T-helper 9 cell (primary cell): ENCODE results near the gene GALK2.
"Not testable (repeated sequence)": the region's sequence is repeated elsewhere in the genome, so short reads cannot be mapped to it uniquely, and the experiment has no call there.

ENCODE experiments used
- DNase-seq: peaks from one replicate; pipeline ENCODE4 v3.0.0-alpha.2; 2020

Gene GALK2

DNA sequence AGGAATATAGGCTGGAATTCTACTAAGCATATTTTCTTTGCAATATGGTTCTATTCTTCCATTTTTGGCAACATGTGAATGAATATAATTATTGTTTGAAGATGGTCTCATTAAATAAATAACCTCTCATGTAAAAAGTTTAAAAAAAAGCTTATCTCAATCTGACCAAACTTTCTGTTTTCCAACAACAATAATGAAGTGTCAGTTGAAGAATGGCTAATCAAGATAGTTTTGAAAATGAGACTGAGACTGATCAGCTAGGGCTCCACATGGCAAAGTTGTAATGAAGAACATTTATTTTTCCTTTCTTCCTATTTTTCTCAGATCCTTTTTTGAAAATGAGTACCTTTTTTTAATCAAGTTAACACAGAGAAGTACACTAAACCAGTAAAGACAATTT lies 117.4 kb downstream of the GALK2 start:
- no peak for DNase-seq

DNA sequence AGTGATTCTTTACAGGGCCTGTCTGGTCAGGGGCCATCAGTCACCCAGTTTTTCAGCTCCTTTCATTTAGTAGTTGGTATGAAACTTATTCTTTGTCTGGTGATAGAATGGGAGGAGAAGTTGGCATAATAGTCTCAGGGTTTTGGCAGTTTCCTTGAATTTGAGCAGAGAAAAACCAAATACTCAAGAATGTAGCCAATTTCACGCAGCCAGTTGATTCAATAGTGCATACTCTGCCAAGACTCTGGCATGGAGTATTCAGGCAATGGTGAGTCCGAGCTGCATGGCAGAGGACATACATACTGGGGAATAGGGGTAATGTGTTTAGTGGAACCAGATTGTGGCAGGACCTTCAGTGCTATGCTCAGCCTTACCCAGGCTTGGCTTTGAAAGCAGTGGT lies 118.3 kb downstream of the GALK2 start:
- no peak for DNase-seq

DNA sequence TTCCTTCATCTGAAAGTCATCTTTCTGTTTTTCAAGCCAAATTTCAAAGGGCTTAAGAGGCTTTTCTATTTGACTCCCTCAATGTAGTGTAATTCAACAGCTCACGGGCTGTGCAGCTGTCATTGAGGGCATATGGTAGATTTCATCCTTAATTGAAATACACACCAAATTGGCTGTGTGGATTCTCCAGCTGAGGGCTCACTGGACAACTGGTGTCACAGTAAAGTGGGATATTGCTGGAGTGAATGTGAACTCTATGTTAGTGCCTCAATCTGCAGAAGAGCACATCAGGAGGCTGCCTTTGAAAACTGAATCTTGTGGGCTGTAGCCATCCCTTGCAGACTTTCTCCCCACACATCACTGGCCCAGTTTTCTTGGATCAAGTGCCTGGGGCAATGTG lies 120.1 kb downstream of the GALK2 start:
- DNase-seq: no peak

DNA sequence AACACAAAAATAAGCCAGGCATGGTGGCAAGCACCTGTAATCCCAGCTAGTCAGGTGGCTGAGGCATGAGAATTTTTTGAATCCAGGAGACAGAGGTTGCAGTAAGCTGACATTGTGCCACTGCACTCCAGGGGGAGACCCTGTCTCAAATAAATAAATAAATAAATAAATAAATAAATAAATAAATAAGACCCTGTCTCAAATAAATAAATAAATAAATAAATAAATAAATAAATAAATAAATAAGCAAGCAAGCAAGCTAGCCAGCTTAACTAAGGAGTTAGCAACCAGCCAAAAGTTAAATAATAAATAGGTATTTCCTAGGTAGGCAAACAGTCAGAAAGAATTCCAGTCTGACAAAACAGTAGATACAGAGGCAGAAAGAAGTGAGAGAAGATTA lies 123.9 kb downstream of the GALK2 start:
- no peak for DNase-seq

DNA sequence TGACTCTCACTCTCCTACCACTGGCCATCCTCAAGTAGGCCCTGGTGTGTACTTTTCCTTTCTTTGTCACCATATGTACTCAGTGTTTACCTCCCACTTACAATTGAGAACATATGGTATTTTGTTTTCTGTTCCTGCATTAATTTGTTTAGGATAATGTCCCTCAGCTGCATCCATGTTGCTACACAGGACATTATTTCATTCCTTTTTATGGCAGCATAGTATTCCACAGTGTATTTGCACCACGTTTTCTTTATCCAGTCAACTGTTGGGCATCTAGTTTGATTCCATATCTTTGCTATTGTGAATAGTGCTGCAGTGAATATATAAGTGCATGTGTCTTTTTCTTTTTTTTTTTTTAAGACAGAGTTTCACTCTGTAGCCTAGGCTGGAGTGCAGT lies 126.2 kb downstream of the GALK2 start:
- DNase-seq: no peak

DNA sequence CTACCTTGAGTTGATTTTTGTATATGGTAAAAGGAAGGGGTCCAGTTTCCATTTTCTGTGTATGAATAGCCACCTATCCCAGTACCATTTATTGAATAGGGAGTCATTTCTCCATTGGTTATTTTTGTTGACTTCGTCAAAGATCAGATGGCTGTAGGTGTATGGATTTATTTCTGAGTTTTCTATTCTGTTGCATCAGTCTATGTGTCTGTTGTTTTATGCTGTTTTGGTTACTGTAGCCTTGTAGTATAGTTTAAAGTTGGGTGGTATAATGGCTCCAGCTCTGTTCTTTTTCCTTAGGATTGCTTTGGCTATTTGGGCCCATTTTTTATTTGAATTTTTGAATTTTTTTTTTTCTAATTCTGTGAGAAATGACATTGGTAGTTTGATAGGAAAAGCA lies 127.5 kb downstream of the GALK2 start:
- DNase-seq: no peak

DNA sequence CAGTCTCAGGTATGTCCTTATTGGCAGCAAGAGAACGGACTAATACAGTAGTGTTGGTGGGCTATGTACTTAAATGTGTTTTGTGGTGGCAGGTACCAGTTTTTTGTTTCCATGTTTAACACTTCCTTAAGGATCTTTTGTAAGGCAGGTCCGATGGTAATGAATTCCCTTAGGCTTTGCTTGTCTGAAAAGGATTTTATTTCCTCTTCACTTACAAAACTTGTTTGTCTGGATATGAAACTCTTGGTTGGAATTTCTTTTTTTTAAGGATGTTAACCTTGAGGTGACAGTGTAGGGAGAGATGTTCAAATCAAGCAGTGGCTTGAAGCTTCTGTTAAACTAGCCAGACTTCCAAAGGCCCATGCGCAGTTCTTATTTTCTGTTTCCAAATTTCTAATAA lies 130.8 kb downstream of the GALK2 start:
- no peak for DNase-seq

DNA sequence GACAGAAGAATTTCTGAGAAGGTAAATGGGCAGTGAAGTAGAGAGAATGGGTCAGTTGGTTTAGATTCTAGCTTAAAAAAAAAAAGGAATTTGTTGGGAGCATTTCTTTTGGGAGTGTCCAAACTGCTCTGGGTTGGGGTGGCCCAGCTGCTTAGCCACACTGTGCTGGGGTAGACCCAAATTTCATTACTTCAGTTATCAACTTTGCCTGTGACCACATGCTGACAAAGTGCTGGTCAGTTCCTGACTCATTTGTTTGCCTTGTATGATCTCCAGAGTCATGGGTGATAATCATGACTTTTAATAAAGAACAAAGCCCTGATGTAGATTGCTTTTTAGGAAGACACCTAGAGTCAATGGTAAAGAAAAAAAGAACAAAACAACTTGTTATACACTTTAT lies 131.5 kb downstream of the GALK2 start:
- no peak for DNase-seq

DNA sequence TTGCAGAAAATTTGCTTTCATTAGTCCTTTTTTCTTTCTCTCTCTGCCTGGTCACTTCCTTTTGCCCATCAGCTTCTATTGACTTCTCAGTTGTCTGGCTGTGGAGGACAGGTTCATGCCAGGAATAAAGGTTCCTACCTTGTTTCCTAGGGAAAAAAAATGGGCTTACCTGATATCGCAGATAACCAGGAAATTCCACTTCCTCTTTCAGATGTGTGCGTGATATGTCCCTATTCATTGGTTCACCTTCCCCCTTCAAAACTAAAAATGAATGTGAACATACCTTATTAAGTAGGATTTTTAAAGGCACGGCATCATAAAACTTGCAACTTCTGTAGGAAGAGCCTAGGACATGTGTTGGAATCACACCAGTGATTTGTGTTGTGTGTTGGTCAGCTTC lies 133.0 kb downstream of the GALK2 start:
- no peak for DNase-seq

DNA sequence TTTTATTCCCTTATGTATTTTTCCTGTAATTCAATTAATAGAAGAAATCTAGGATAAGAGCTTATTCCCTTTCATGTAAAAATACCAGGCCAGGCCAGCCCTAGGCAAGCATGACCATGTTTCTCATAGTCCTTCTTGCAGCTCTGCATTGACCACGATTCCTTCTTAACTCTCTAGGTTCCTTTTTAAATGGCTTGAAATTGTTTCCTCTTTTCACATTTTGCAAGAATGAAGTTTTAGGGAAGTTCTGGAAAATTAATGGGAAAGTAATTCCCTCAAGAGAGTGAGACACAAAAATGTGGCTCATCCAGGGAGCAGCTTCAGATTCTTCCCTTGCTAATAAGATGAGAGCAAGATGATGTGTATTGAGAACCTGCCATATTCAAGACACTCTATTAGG lies 136.5 kb downstream of the GALK2 start:
- no peak for DNase-seq

DNA sequence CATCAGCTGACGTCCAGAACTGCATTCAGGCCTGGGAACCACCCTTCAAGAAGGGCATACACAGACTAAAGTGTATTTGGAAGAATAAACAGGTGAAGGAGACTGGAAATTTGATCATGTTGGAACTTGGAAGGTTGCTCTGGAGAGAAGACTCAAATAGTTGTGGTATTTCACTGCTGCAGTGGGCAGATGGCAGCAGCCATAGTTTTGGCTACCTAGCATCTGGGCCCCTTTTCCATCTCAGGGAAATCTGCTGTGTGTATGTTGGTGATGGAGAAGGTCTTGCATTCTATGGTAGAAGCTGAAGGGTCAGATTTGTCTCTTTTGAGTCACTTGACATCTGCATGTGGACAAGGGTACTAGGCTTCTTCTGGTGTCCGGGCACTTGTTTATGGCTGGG lies 138.6 kb downstream of the GALK2 start:
- no peak for DNase-seq

DNA sequence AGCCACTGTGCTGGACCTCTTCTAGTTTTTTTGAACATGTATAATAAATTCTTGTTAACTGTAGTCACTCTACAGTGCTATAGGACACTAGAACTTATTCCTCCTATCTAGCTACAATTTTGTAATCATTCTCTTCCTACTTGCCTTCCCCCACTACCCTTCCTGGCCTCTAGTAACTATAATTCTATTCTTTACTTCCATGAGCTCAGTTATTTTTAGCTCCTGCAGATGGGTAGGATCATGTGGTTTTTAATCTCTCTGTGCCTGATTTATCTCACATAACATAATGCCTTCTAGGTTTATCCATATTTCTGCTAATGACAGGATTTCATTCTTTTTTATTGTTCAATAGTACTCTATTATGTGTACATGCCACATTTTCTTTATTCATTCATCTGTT lies 139.8 kb downstream of the GALK2 start:
- DNase-seq: no peak

DNA sequence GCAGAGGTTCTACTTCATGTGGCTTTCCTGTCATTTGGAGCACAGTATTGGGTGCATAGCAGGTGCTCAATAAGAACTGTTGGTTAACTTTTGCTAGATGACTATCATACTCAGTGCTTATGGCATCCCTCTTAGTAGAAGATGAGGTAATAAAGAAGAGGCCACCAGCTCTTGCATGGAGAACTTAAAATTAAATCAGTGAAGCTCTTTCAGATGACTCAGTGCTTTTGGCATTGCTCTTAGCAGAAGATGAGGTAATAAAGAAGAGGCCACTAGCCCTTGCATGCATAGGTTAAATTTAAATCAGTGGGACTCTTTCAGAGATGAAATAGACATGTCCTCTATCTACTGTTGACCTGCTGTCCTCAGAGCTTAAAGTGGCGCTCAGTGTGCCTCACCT lies 143.6 kb downstream of the GALK2 start:
- no peak for DNase-seq

DNA sequence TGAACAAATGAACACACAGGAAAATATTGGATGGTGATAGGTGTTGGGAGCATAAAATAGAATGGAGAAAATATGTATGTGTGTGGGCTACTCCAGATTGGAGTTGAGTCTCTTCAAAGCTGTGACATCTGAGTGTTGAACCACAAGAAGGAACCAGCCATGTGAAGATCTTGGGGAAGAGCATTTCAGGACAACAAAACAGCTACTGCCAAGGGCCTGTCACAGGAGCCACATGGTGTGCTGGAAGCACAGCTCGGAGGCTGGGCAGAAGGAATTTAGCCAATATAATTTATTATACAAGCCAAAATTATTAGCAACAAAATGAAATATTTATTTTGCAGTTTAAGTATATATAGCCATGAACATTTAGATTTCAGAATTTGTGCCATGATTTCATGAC lies 144.7 kb downstream of the GALK2 start:
- DNase-seq: no peak

DNA sequence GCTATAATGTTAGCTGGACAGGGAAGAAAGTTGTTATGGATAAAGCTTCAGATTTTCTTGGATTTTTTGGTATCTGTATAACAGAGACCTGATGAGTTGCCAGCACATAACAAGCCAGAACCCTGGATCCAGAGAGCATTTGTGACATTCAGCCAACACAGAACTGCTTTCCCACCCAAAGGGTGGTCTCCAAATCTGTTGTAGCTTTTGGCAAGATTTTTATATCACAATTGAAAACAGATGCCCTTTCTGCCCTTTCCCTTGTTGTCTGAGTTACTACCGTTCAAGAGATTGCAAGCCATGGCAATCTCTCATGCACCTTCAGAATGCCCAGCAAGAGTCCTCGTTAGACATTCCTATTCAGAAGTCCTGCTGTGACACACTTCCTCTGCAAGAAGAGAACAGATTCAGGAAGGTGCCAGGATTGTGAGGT lies 145.4 kb downstream of the GALK2 start:
- no peak for DNase-seq

DNA sequence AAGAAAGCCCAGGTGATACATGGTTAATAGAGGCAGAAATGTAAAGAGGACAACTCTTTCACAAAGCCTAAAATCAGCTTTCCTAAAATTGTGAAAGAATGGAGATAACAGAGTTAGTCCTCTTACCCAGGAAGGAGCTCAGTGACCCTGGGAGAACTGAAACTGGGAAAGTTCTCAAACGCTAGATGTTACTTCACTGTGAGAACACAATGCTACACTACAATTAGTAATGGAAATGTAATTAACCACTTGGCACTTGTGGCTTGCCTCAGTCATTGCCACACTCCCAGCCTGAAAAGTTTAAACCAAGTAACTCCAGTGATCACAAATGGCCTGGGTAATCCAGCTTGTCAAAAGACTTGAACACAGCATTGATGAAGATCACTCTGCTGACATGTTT lies 150.3 kb downstream of the GALK2 start:
- DNase-seq: no peak

DNA sequence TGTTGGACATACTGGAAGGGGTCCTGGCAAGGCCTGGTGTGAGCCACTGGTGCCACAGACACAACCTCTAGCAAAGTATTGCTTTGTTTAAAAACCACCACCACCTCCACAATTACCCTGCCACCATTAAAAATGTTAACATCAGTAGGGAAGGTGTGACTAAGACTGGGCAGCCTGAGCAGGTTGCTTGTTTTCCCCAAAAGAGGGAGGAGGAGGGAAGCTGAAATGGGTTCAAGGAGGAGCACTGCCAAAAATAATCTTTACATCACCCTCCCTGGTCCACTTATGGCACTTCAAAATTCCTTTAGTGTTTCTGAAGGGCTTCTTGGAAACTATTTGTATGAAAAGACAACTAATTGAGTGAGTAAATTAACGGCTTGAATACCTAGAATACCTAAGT lies 153.2 kb downstream of the GALK2 start:
- no peak for DNase-seq

DNA sequence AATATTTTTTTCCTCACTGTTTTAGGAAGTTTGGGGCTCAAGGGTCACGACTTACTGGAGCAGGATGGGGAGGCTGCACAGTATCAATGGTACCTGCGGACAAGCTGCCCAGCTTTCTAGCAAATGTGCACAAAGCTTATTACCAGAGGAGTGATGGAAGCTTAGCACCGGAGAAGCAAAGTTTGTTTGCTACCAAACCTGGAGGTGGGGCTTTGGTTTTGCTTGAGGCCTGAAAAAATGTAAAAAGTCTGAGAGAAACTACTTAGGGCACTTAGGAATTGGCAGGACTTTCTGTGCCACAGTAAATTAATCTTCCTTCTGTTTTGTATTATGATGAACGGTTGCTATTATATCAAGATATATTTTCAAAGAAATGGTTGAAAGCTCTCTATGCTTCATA lies 157.9 kb downstream of the GALK2 start:
- no peak for DNase-seq

DNA sequence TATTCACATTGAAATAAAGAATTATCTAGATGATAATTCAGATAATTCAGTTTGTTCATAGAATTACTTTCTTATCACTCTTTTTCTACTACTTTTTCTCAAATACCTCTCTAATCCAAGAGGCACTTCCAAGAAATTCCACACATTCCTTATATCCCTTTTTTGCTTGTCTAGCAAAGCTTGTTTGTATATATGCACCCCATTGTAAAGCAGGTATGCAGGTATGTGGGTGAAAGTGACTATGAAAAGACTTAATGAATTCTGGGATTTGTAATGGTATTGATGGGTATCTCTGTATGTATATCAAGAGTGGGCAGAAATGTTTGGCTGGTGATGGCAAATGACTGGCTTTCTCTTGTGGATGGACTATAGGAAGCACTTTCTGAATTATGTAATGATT lies 158.9 kb downstream of the GALK2 start:
- no peak for DNase-seq

DNA sequence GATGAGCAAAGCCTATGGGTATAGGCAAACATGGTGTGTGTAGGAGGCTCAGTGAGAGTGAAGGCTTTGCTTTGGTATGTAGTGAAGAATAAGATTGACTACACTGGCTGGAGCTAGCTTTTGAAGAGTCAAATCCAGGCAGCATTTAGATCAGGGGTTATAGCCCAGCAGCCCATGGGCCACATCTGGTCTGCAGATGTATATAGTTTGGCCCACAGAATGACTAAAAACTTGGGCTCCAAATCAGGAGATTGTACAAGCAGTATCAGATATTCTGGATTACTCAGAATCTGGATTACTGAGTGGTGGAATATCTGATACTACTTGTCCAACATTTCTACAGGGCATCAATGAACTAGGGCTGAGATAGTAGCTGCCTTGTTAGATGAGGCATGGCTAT lies 160.1 kb downstream of the GALK2 start:
- DNase-seq: no peak

DNA sequence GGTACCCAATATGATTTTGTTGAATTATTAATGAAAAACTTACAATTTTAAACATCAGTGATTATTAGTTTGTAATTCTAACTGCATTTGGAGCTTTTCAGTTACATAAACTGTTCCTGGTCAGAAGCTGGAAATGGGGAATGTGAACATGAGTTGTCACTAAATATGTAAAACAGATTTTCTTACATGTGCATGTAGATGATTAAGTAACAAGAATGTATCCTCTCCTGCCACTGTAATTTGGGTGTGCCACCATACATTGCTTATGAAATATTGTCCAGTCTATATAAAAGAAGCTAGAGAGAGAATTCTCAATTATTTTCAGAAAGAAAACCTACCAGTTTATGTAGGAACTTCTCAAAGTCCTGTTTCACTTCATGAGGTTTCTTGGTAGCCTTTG lies 161.4 kb downstream of the GALK2 start:
- DNase-seq: no peak

DNA sequence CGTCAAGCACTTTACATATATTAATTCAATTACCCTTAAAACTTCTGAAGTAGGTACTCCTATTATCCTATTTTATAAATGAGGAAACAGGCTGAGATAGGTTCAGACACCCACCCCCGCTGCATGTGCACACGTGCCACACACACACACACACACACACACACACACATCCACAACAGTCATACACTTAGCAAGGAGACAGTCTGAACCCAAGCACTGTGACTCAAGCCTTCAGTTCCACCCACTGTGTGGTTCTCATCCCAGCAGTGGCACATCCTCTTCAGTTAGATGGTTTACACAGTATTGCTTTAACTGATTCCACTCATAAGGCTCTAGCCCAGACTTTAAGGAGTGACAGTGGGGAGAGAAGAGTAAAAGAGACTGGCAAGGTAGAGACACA lies 161.9 kb downstream of the GALK2 start:
- no peak for DNase-seq

DNA sequence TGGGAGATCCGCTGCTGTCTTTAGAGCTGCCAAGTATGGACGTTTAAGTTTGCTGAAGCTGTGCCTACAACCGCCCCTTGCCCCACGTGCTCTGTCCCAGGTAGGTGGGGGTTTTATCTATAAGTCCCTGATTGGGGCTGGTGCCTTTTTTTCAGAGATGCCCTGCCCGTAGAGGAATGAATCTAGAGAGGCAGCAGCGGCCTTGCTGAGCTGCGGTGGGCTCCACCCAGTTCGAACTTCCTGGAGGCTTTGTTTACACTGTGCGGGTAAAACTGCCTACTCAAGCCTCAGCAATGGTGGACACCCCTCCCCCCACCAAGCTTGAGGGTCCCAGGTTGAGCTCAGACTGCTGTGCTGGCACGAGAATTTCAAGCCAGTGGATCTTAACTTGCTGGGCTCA lies 169.6 kb downstream of the GALK2 start:
- DNase-seq: no peak

DNA sequence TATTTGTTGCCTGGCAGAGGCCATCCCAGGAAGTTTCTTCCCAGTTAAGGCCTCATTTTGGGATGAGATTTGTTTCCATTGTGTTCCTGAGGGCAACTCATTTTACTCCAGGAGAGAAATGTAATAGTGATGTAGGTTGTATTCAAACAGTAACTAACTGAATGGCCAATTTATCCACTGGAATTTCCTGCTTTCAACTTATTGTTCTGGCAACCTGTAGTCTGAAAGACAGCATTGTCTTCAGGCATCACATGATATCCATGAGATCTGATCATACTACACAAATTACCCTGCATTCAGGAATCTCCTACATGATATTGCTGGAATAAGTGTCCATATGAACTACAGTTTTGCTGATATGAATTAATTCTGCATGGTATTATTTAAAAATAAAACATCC lies 173.5 kb downstream of the GALK2 start:
- no peak for DNase-seq

DNA sequence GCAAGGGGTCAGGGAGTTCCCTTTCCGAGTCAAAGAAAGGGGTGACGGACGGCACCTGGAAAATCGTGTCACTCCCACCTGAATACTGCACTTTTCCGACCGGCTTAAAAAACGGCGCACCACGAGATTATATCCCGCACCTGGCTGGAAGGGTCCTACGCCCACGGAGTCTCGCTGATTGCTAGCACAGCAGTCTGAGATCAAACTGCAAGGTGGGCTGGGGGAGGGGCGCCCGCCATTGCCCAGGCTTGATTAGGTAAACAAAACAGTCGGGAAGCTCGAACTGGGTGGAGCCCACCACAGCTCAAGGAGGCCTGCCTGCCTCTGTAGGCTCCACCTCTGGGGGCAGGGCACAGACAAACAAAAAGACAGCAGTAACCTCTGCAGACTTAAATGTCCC lies 184.4 kb downstream of the GALK2 start:
- DNase-seq: not testable (repeated sequence)

DNA sequence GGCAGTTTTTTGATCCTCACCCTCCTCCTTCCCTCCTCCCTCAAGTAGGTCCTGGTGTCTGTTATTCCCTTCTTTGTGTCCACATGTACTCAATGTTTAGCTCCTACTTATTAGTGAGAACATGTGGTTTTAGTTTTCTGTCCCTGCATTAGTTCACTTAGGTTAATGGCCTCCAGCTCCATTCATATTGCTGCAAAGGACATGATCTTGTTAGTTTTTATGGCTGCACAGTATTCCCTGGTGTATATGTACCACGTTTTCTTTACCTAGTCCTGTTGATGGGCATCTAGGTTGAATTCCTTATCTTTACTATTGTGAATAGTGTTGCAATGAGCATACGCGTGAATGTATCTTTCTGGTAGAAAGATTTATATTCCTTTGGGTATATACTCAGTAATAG lies 191.3 kb downstream of the GALK2 start:
- no peak for DNase-seq
